ENCODE measurements around the gene CNPY2.

CNPY2 gene

GRCh38 chr12:56341616-56342015 is 25.8 kb upstream of the CNPY2 start:
- no peak overlapping the region for H2BK5ac ChIP-seq (ENCODE audit: low read depth, low read length, poor library complexity, severe bottlenecking)
- H3K9me3 ChIP-seq (ENCODE audit: control insufficient read depth, low read length): no peaks in the 10 kb centered on the region
- no peak overlapping the region for H3K4me2 ChIP-seq (ENCODE audit: low read length, poor library complexity, severe bottlenecking)
- no peak overlapping the region for H2BK120ac ChIP-seq (ENCODE audit: low read depth, low read length)
- WGBS: no CpG with 5 or more reads among the region's 1 CpG
- H3K4me3 ChIP-seq (ENCODE audit: insufficient read depth in 1 of 2, low read depth in 1 of 2, low read length in 2 of 2): no peak overlapping the region
- H3K27me3 ChIP-seq (ENCODE audit: control insufficient read depth in 1 of 2, insufficient read depth in 1 of 2, low read length in 2 of 2): no peaks in the 10 kb centered on the region
- H2BK15ac ChIP-seq (ENCODE audit: low read depth, poor library complexity, severe bottlenecking): no peak overlapping the region
- no peak overlapping the region for H3K27ac ChIP-seq (ENCODE audit: low read length, poor library complexity, severe bottlenecking)
- no peak overlapping the region for H2BK12ac ChIP-seq (ENCODE audit: low read length in 2 of 2)
- no peak overlapping the region for H4K8ac ChIP-seq (ENCODE audit: low read length)
- no peak overlapping the region for H3K23ac ChIP-seq (ENCODE audit: low read length in 2 of 2)
- no peak overlapping the region for H3K4ac ChIP-seq (ENCODE audit: low read depth in 1 of 2, low read length in 2 of 2)
- no peak overlapping the region for H3K18ac ChIP-seq (ENCODE audit: low read depth in 1 of 2, low read length in 2 of 2)
- peaks cover 5% of the 10 kb centered on the region for H3K4me1 ChIP-seq (ENCODE audit: control insufficient read depth, insufficient read depth, low read depth, low read length)
- H3K14ac ChIP-seq (ENCODE audit: low read length in 2 of 2): no peak overlapping the region
- H2AK5ac ChIP-seq (ENCODE audit: low read length, severe bottlenecking): no peak overlapping the region
- peaks cover 38 to 51% of the 10 kb centered on the region in 2 experiments for H3K36me3 ChIP-seq (ENCODE audit: control insufficient read depth in 1 of 2, insufficient read depth in 2 of 2, low read depth in 1 of 2, low read length in 2 of 2)
- H3K9ac ChIP-seq (ENCODE audit: low read length): no peak overlapping the region
- no peak overlapping the region for H4K91ac ChIP-seq (ENCODE audit: low read length)
- H2AFZ ChIP-seq (ENCODE audit: low read depth, low read length): no peak overlapping the region
- no peak for DNase-seq
- H3K79me1 ChIP-seq (replicated peaks; ENCODE audit: low read length, poor library complexity, severe bottlenecking): peaks cover 5% of the 10 kb centered on the region

- H2BK120ac ChIP-seq (ENCODE audit: low read depth, low read length): no peak overlapping the region
- no peak overlapping the region for H3K9ac ChIP-seq (ENCODE audit: low read length)
- no peak for DNase-seq
These were observed 23.3 kb upstream of the CNPY2 start for GRCh38 chr12:56339158-56339422.

GRCh38 chr12:56338308-56339157 is 22.7 kb upstream of the CNPY2 start, which contains the start of gene IL23A:
IL23A (plus strand) TSS chr12:56338884; CDS start chr12:56339045, 161 bp downstream.
- H3K4me3 ChIP-seq (ENCODE audit: insufficient read depth in 1 of 2, low read depth in 1 of 2, low read length in 2 of 2): no peak within 1 kb of the TSS
- WGBS: 52% methylated on average over 7 of the region's 9 CpGs
- no peak within 1 kb of the TSS for H2BK120ac ChIP-seq (ENCODE audit: low read depth, low read length)
- H4K8ac ChIP-seq (ENCODE audit: low read length): no peak within 1 kb of the TSS
- H2BK5ac ChIP-seq (ENCODE audit: low read depth, low read length, poor library complexity, severe bottlenecking): no peak within 1 kb of the TSS
- H4K91ac ChIP-seq (ENCODE audit: low read length): no peak within 1 kb of the TSS
- peak within 1 kb of the TSS; percentile 54 for H2BK15ac ChIP-seq (ENCODE audit: low read depth, poor library complexity, severe bottlenecking)
- H3K27me3 ChIP-seq (ENCODE audit: control insufficient read depth in 1 of 2, insufficient read depth in 1 of 2, low read length in 2 of 2): no peaks in the 10 kb centered on the region
- H3K14ac ChIP-seq (ENCODE audit: low read length in 2 of 2): no peak within 1 kb of the TSS
- H2AFZ ChIP-seq (ENCODE audit: low read depth, low read length): no peak within 1 kb of the TSS
- DNase-seq: peak; percentile 25
- H3K9me3 ChIP-seq (ENCODE audit: control insufficient read depth, low read length): no peaks in the 10 kb centered on the region
- no peak within 1 kb of the TSS for H3K4ac ChIP-seq (ENCODE audit: low read depth in 1 of 2, low read length in 2 of 2)
- H3K23ac ChIP-seq (ENCODE audit: low read length in 2 of 2): no peak within 1 kb of the TSS
- H3K79me1 ChIP-seq (replicated peaks; ENCODE audit: low read length, poor library complexity, severe bottlenecking): peaks cover 2% of the 10 kb centered on the region
- H3K9ac ChIP-seq (ENCODE audit: low read length): no peak within 1 kb of the TSS
- no peak within 1 kb of the TSS for H3K18ac ChIP-seq (ENCODE audit: low read depth in 1 of 2, low read length in 2 of 2)
- H2BK12ac ChIP-seq (ENCODE audit: low read length in 2 of 2): no peak within 1 kb of the TSS
- peaks cover 5% of the 10 kb centered on the region for H3K4me1 ChIP-seq (ENCODE audit: control insufficient read depth, insufficient read depth, low read depth, low read length)
- H3K27ac ChIP-seq (ENCODE audit: low read length, poor library complexity, severe bottlenecking): no peak within 1 kb of the TSS
- H3K4me2 ChIP-seq (ENCODE audit: low read length, poor library complexity, severe bottlenecking): no peak within 1 kb of the TSS
- H3K36me3 ChIP-seq (ENCODE audit: control insufficient read depth in 1 of 2, insufficient read depth in 2 of 2, low read depth in 1 of 2, low read length in 2 of 2): peaks cover 14 to 26% of the 10 kb centered on the region in 2 experiments
- no peak within 1 kb of the TSS for H2AK5ac ChIP-seq (ENCODE audit: low read length, severe bottlenecking)

More at GRCh38 chr12:56339158-56339422, 23.3 kb upstream of the CNPY2 start:
- H2BK15ac ChIP-seq (ENCODE audit: low read depth, poor library complexity, severe bottlenecking): peak overlapping the region; percentile 54
- no peak overlapping the region for H3K4me3 ChIP-seq (ENCODE audit: insufficient read depth in 1 of 2, low read depth in 1 of 2, low read length in 2 of 2)
- H2AFZ ChIP-seq (ENCODE audit: low read depth, low read length): no peak overlapping the region
- peaks cover 19 to 31% of the 10 kb centered on the region in 2 experiments for H3K36me3 ChIP-seq (ENCODE audit: control insufficient read depth in 1 of 2, insufficient read depth in 2 of 2, low read depth in 1 of 2, low read length in 2 of 2)
- H2BK5ac ChIP-seq (ENCODE audit: low read depth, low read length, poor library complexity, severe bottlenecking): no peak overlapping the region
- no peaks in the 10 kb centered on the region for H3K9me3 ChIP-seq (ENCODE audit: control insufficient read depth, low read length)
- WGBS: no CpG with 5 or more reads among the region's 1 CpG
- H4K8ac ChIP-seq (ENCODE audit: low read length): no peak overlapping the region
- H3K4me1 ChIP-seq (ENCODE audit: control insufficient read depth, insufficient read depth, low read depth, low read length): peaks cover 5% of the 10 kb centered on the region
- H3K79me1 ChIP-seq (replicated peaks; ENCODE audit: low read length, poor library complexity, severe bottlenecking): peaks cover 5% of the 10 kb centered on the region
- no peaks in the 10 kb centered on the region for H3K27me3 ChIP-seq (ENCODE audit: control insufficient read depth in 1 of 2, insufficient read depth in 1 of 2, low read length in 2 of 2)
- no peak overlapping the region for H2AK5ac ChIP-seq (ENCODE audit: low read length, severe bottlenecking)
- H3K27ac ChIP-seq (ENCODE audit: low read length, poor library complexity, severe bottlenecking): no peak overlapping the region
- H3K4ac ChIP-seq (ENCODE audit: low read depth in 1 of 2, low read length in 2 of 2): no peak overlapping the region
- H3K18ac ChIP-seq (ENCODE audit: low read depth in 1 of 2, low read length in 2 of 2): no peak overlapping the region
- no peak overlapping the region for H3K4me2 ChIP-seq (ENCODE audit: low read length, poor library complexity, severe bottlenecking)
- H3K14ac ChIP-seq (ENCODE audit: low read length in 2 of 2): no peak overlapping the region
- no peak overlapping the region for H4K91ac ChIP-seq (ENCODE audit: low read length)
- H2BK12ac ChIP-seq (ENCODE audit: low read length in 2 of 2): no peak overlapping the region
- no peak overlapping the region for H3K23ac ChIP-seq (ENCODE audit: low read length in 2 of 2)

GRCh38 chr12:56337753-56338251 is 22.0 kb upstream of the CNPY2 start:
- no peak overlapping the region for H2BK120ac ChIP-seq (ENCODE audit: low read depth, low read length)
- H2BK12ac ChIP-seq (ENCODE audit: low read length in 2 of 2): no peak overlapping the region
- H4K91ac ChIP-seq (ENCODE audit: low read length): no peak overlapping the region
- 89% methylated on average over 7 of the region's 8 CpGs for WGBS
- DNase-seq: no peak
- H2BK15ac ChIP-seq (ENCODE audit: low read depth, poor library complexity, severe bottlenecking): no peak overlapping the region
- H4K8ac ChIP-seq (ENCODE audit: low read length): no peak overlapping the region
- peaks cover 10% of the 10 kb centered on the region for H3K4me1 ChIP-seq (ENCODE audit: control insufficient read depth, insufficient read depth, low read depth, low read length)
- no peak overlapping the region for H2BK5ac ChIP-seq (ENCODE audit: low read depth, low read length, poor library complexity, severe bottlenecking)
- no peak overlapping the region for H3K9ac ChIP-seq (ENCODE audit: low read length)
- H2AK5ac ChIP-seq (ENCODE audit: low read length, severe bottlenecking): no peak overlapping the region
- H3K79me1 ChIP-seq (replicated peaks; ENCODE audit: low read length, poor library complexity, severe bottlenecking): peaks cover 4% of the 10 kb centered on the region
- H3K23ac ChIP-seq (ENCODE audit: low read length in 2 of 2): no peak overlapping the region
- no peaks in the 10 kb centered on the region for H3K27me3 ChIP-seq (ENCODE audit: control insufficient read depth in 1 of 2, insufficient read depth in 1 of 2, low read length in 2 of 2)
- H3K4ac ChIP-seq (ENCODE audit: low read depth in 1 of 2, low read length in 2 of 2): no peak overlapping the region
- no peak overlapping the region for H3K14ac ChIP-seq (ENCODE audit: low read length in 2 of 2)
- H3K36me3 ChIP-seq (ENCODE audit: control insufficient read depth in 1 of 2, insufficient read depth in 2 of 2, low read depth in 1 of 2, low read length in 2 of 2): peaks cover 7 to 18% of the 10 kb centered on the region in 2 experiments
- H3K27ac ChIP-seq (ENCODE audit: low read length, poor library complexity, severe bottlenecking): no peak overlapping the region
- no peak overlapping the region for H3K4me2 ChIP-seq (ENCODE audit: low read length, poor library complexity, severe bottlenecking)
- no peak overlapping the region for H3K4me3 ChIP-seq (ENCODE audit: insufficient read depth in 1 of 2, low read depth in 1 of 2, low read length in 2 of 2)
- no peaks in the 10 kb centered on the region for H3K9me3 ChIP-seq (ENCODE audit: control insufficient read depth, low read length)
- H3K18ac ChIP-seq (ENCODE audit: low read depth in 1 of 2, low read length in 2 of 2): no peak overlapping the region
- no peak overlapping the region for H2AFZ ChIP-seq (ENCODE audit: low read depth, low read length)

Data from mesenchymal stem cell (in vitro differentiated cells and primary cell).